ENCODE measurements around the gene AXIN1. TPM values are rescaled to one million over a fixed set of nuclear protein-coding genes. Genes with fewer than 3 reads are reported as not detected.

Gene AXIN1
- total RNA-seq, 1 experiment from 2014 or later: 53.3 TPM

DNA sequence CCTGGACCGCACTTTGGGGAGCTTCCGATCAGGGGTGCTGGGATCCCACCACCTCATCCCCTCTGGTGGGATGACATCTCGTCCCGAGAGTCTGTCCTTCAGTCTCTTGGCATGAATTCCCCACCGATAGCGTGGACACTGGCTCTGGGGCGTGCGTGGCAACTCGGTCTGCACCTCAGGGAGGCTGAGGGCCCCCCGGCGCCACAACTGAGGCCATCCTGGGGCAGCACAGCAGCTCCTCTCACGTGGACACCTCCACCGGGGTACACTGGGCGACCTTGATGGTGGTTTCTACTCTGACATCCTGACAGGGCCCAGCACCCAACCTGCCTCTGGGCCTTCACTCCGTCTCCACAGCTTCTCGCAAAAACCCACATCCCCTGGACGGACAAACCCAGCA, 61.0 kb downstream of the AXIN1 start:
- intact Hi-C loops (cut with micrococcal nuclease; ENCODE audit: unreplicated experiment) (no loop called here), in situ Hi-C loops (cut with HindIII; ENCODE audit: low pct_unique_long_range_greater_than_20kb, low sequenced_read_pairs) (no loop called here)
- Histone ChIP-seq H3K36me3 (ENCODE audit: control insufficient read depth, insufficient read depth, low read length) (no peaks in the 10 kb centered on the region), H3K4me3 (ENCODE audit: low read depth in 2 of 2, low read length in 2 of 2) (no peak overlapping the region), H3K4me1 (ENCODE audit: control insufficient read depth, insufficient read depth, low read length) (no peaks in the 10 kb centered on the region), H3K27me3 (ENCODE audit: control insufficient read depth, insufficient read depth, low read length) (no peaks in the 10 kb centered on the region), H3K27ac (ENCODE audit: low read length) (no peak overlapping the region), H3K9me3 (ENCODE audit: control insufficient read depth, insufficient read depth, low read depth, low read length) (no peaks in the 10 kb centered on the region)
- ChIA-PET CTCF (no interaction called here), POLR2A (interaction anchor here (0.5 kb wide), 1 partner anchor 101 kb away, joined by 3 read pairs; no protein-coding TSS in a partner anchor)
- no TSS peak for BruUV-seq (replicated peaks)
- ATAC-seq (no peak), DNase-seq (ENCODE audit: low read depth, low spot score) (no peak)
- TF ChIP-seq TCF7L2 (IDR thresholded peaks at IDR 0.05; ENCODE audit: low read depth, low read length): no peak

DNA sequence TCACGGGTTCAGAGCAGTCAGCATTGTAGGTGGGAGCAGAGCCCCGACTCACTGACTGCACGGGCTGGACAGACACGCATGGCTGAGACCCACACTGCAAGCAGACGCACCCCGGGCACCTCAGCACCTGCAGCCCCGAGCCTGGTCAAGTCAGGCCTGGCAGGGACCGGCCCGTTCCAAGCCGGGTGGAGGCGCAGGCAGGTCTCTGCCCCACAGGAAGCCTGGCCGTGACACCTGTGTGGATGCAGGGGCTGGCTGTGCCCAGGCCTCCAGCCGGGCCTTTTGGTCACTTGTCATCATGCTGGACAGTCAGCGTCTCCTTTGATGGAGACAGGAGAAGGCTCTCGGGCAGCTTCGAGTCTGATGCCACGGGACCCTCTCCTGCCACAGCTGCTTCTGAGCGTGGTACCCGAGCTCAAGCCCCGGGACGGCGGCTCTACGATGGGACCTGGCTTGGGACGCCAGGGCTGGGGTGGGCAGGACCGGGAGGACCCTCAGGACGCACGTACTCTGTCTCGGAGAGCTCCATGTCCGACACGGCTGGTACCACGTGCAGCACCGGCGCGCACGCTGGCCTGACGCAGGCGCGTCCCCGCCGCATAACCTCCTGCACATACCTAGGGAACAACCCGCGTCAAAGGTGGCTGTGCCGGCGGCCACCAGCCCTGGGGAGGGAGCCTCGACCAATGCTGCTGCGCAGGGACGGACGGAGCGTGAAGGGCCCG, 61.7 kb downstream of the AXIN1 start:
- intact Hi-C loops (cut with micrococcal nuclease; ENCODE audit: unreplicated experiment): no loop called here
- Histone ChIP-seq H3K4me1 (ENCODE audit: control insufficient read depth, insufficient read depth, low read length) (no peaks in the 10 kb centered on the region), H3K36me3 (ENCODE audit: control insufficient read depth, insufficient read depth, low read length) (no peaks in the 10 kb centered on the region), H3K27me3 (ENCODE audit: control insufficient read depth, insufficient read depth, low read length) (no peaks in the 10 kb centered on the region), H3K27ac (ENCODE audit: low read length) (no peak overlapping the region), H3K9me3 (ENCODE audit: control insufficient read depth, insufficient read depth, low read depth, low read length) (no peaks in the 10 kb centered on the region), H3K4me3 (ENCODE audit: low read depth in 2 of 2, low read length in 2 of 2) (no peak overlapping the region)
- no peak for TF ChIP-seq TCF7L2 (IDR thresholded peaks at IDR 0.05; ENCODE audit: low read depth, low read length)
- TF ChIP-seq SIN3A (IDR thresholded peaks at IDR 0.05; ENCODE audit: borderline replicate concordance, insufficient read depth, low read depth, low read length): no peak
- TF ChIP-seq, protein P1, sequence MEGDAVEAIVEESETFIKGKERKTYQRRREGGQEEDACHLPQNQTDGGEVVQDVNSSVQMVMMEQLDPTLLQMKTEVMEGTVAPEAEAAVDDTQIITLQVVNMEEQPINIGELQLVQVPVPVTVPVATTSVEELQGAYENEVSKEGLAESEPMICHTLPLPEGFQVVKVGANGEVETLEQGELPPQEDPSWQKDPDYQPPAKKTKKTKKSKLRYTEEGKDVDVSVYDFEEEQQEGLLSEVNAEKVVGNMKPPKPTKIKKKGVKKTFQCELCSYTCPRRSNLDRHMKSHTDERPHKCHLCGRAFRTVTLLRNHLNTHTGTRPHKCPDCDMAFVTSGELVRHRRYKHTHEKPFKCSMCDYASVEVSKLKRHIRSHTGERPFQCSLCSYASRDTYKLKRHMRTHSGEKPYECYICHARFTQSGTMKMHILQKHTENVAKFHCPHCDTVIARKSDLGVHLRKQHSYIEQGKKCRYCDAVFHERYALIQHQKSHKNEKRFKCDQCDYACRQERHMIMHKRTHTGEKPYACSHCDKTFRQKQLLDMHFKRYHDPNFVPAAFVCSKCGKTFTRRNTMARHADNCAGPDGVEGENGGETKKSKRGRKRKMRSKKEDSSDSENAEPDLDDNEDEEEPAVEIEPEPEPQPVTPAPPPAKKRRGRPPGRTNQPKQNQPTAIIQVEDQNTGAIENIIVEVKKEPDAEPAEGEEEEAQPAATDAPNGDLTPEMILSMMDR (IDR thresholded peaks at IDR 0.05): no peak
- TF ChIP-seq, protein P2, sequence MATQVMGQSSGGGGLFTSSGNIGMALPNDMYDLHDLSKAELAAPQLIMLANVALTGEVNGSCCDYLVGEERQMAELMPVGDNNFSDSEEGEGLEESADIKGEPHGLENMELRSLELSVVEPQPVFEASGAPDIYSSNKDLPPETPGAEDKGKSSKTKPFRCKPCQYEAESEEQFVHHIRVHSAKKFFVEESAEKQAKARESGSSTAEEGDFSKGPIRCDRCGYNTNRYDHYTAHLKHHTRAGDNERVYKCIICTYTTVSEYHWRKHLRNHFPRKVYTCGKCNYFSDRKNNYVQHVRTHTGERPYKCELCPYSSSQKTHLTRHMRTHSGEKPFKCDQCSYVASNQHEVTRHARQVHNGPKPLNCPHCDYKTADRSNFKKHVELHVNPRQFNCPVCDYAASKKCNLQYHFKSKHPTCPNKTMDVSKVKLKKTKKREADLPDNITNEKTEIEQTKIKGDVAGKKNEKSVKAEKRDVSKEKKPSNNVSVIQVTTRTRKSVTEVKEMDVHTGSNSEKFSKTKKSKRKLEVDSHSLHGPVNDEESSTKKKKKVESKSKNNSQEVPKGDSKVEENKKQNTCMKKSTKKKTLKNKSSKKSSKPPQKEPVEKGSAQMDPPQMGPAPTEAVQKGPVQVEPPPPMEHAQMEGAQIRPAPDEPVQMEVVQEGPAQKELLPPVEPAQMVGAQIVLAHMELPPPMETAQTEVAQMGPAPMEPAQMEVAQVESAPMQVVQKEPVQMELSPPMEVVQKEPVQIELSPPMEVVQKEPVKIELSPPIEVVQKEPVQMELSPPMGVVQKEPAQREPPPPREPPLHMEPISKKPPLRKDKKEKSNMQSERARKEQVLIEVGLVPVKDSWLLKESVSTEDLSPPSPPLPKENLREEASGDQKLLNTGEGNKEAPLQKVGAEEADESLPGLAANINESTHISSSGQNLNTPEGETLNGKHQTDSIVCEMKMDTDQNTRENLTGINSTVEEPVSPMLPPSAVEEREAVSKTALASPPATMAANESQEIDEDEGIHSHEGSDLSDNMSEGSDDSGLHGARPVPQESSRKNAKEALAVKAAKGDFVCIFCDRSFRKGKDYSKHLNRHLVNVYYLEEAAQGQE (IDR thresholded peaks at IDR 0.05; ENCODE audit: insufficient read depth in 1 of 2, low read depth in 2 of 2, low read length in 1 of 2): no peak
- no peak for TF ChIP-seq POLR2AphosphoS5 (IDR thresholded peaks at IDR 0.05; ENCODE audit: low read depth, low read length)
- ATAC-seq: peak; percentile 13; the same call in 1 of the 2 replicates
- no peak for DNase-seq (ENCODE audit: low read depth, low spot score)
- BruUV-seq (replicated peaks): no TSS peak
- CTCF ChIA-PET: no interaction called here
- POLR2A ChIA-PET: interaction anchor here (0.5 to 0.6 kb wide), 2 partner anchors 11 to 102 kb away, joined by 3 read pairs; no protein-coding TSS in a partner anchor
- in situ Hi-C loops (cut with HindIII; ENCODE audit: low pct_unique_long_range_greater_than_20kb, low sequenced_read_pairs): no loop called here

DNA sequence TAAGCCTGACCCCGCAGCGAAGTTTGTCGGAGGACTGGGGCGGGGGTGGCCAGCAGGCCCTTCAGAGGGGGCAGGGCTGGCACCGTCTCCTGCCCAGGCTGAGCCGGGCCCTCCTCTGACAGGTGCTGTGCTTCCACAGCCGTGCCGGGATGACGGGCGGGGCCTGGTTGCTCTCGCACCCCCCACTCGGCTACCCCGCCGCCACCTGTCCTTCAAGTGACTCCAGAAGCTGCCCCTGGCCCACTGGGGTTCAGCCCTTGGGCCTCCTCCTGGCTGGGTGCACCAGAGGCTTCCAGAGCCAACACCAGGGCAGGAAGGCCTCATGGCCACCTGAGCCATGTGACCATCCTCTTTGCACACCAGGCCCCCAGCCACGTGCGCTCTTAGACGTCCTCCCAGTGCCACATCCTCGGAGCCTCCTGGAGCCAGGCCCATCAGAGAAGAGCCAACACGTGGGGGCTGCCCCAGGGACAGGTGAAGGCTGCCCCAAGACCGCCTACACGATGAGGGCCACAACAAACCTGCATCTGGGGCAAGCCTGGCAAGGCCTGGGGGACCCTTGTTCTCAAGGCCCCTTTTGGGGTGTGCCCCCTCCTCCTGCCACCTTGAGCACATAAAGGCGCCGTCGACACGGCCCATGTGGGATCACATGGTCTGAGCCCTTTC, 62.4 kb downstream of the AXIN1 start:
- no peaks in the 10 kb centered on the region for H3K27me3 ChIP-seq (ENCODE audit: control insufficient read depth, insufficient read depth, low read length)
- in situ Hi-C loops (cut with HindIII; ENCODE audit: low pct_unique_long_range_greater_than_20kb, low sequenced_read_pairs) (no loop called here), intact Hi-C loops (cut with micrococcal nuclease; ENCODE audit: unreplicated experiment) (no loop called here)
- H3K27ac ChIP-seq (ENCODE audit: low read length): no peak overlapping the region
- no peaks in the 10 kb centered on the region for H3K36me3 ChIP-seq (ENCODE audit: control insufficient read depth, insufficient read depth, low read length)
- POLR2A ChIA-PET: no interaction called here
- H3K9me3 ChIP-seq (ENCODE audit: control insufficient read depth, insufficient read depth, low read depth, low read length): no peaks in the 10 kb centered on the region
- H3K4me1 ChIP-seq (ENCODE audit: control insufficient read depth, insufficient read depth, low read length): no peaks in the 10 kb centered on the region
- BruUV-seq (replicated peaks): no TSS peak
- H3K4me3 ChIP-seq (ENCODE audit: low read depth in 2 of 2, low read length in 2 of 2): no peak overlapping the region
- CTCF ChIA-PET: no interaction called here
- DNase-seq (ENCODE audit: low read depth, low spot score) (no peak), ATAC-seq (no peak)
- TF ChIP-seq, protein P2 (IDR thresholded peaks at IDR 0.05; ENCODE audit: insufficient read depth in 1 of 2, low read depth in 2 of 2, low read length in 1 of 2): no peak
- TF ChIP-seq SIN3A (IDR thresholded peaks at IDR 0.05; ENCODE audit: borderline replicate concordance, insufficient read depth, low read depth, low read length) (no peak), POLR2AphosphoS5 (IDR thresholded peaks at IDR 0.05; ENCODE audit: low read depth, low read length) (no peak), TCF7L2 (IDR thresholded peaks at IDR 0.05; ENCODE audit: low read depth, low read length) (no peak)
- TF ChIP-seq, protein P1 (IDR thresholded peaks at IDR 0.05): no peak
